ENCODE results near the gene HACE1. TPM values are rescaled to one million over a fixed set of nuclear protein-coding genes. Genes with fewer than 3 reads are reported as not detected.

Gene HACE1, protein sequence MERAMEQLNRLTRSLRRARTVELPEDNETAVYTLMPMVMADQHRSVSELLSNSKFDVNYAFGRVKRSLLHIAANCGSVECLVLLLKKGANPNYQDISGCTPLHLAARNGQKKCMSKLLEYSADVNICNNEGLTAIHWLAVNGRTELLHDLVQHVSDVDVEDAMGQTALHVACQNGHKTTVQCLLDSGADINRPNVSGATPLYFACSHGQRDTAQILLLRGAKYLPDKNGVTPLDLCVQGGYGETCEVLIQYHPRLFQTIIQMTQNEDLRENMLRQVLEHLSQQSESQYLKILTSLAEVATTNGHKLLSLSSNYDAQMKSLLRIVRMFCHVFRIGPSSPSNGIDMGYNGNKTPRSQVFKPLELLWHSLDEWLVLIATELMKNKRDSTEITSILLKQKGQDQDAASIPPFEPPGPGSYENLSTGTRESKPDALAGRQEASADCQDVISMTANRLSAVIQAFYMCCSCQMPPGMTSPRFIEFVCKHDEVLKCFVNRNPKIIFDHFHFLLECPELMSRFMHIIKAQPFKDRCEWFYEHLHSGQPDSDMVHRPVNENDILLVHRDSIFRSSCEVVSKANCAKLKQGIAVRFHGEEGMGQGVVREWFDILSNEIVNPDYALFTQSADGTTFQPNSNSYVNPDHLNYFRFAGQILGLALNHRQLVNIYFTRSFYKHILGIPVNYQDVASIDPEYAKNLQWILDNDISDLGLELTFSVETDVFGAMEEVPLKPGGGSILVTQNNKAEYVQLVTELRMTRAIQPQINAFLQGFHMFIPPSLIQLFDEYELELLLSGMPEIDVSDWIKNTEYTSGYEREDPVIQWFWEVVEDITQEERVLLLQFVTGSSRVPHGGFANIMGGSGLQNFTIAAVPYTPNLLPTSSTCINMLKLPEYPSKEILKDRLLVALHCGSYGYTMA
- 14.3 and 16.4 TPM in 2 replicates for total RNA-seq

DNA sequence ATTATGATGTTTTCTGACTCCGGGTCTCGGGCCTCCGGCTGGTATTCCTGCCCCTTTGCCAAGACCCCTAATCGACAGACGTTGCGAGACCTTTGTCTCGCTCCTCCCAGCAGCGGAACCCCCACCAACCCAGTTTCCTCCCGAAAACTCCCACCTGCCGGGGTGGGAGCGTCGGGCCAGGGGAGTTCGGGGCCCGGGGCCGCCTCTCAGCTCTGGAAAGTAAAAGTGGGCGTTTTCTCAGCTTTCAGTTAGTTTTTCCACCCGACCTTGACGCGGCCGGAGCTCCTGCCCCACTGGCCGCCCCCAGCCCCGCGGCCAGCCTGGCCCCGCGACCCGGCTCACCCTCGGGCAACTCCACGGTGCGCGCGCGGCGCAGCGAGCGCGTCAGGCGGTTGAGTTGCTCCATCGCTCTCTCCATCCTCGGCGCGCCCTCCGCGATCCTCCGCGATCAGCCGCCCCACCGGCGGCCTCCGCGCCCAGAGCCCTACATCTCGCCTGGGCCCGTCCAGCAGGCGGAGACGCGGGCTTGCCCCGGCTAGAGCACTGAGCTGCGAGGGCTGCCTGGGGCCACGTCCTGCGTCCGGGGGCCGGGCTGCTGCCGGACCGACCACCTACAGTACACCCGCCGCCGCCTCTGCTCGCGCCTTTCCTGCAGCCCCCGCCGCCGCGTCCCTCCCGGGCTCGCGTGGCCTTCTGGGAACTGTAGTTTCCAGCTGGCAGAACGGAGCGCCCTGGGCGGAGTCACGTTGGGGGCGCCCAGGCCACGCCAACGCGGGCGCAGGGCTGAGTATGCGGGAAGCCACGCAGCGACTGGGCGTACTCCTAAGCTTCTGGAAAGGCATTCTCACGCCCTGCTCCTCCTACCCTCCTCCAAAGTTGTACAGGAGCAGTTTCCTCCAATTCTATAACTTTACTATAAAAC lies at the start of gene HACE1:
TSS of gene HACE1 (minus strand) at position 695 of the 922 bp plus-strand sequence. CDS start at position 418, 277 bp downstream.

Small RNAs within 50 kb of the gene (small RNA-seq; reads per million reads assigned to genes)
- not detected for gene RNU6-897P

Other genes with a start within 250 kb of the HACE1 start
- gene LIN28B, start 97.2 kb upstream of the HACE1 start, total RNA-seq: not detected in 2 replicates